Endothelial cell of umbilical vein (primary cell): ENCODE results near the gene TCF7L2.

Experiments
- EZH2 ChIP-seq: IDR thresholded peaks from 2 replicates; pipeline ENCODE4 v1.6.1; 2012; ENCODE audit warnings: borderline replicate concordance, low read depth, mild to moderate bottlenecking, moderate library complexity, low read length, inconsistent platforms; ENCODE audit not compliant: severe bottlenecking
- MYC ChIP-seq: IDR thresholded peaks from one replicate; pipeline ENCODE4 v1.6.1; 2011; ENCODE audit warnings: mild to moderate bottlenecking, low read depth, low read length
- POLR2A ChIP-seq: IDR thresholded peaks from 2 replicates; pipeline ENCODE4 v1.6.1; 2012; ENCODE audit warnings: low read depth, mild to moderate bottlenecking, control low read depth, low read length
- POLR2AphosphoS5 ChIP-seq: IDR thresholded peaks from 2 replicates; pipeline ENCODE4 v1.6.1; 2012; ENCODE audit warnings: low read depth, mild to moderate bottlenecking, control low read depth, low read length, moderate library complexity; ENCODE audit not compliant: insufficient read depth
- TF ChIP-seq, protein P1 (sequence below), 2 donors: IDR thresholded peaks; 1 replicate in 1 of 2; 2 replicates in 1 of 2; pipeline ENCODE4 v1.5.1; 2011; ENCODE audit warnings: low read length in 2 of 2, mild to moderate bottlenecking in 2 of 2, moderate library complexity in 2 of 2, control low read depth in 1 of 2, inconsistent platforms in 1 of 2, low read depth in 1 of 2; ENCODE audit not compliant: insufficient read depth in 1 of 2; ENCODE audit errors: extremely low read depth in 1 of 2
- TF ChIP-seq, protein P2 (sequence below): IDR thresholded peaks from 2 replicates; pipeline ENCODE4 v1.6.1; 2011; ENCODE audit not compliant: insufficient read depth, insufficient read length

DNA sequence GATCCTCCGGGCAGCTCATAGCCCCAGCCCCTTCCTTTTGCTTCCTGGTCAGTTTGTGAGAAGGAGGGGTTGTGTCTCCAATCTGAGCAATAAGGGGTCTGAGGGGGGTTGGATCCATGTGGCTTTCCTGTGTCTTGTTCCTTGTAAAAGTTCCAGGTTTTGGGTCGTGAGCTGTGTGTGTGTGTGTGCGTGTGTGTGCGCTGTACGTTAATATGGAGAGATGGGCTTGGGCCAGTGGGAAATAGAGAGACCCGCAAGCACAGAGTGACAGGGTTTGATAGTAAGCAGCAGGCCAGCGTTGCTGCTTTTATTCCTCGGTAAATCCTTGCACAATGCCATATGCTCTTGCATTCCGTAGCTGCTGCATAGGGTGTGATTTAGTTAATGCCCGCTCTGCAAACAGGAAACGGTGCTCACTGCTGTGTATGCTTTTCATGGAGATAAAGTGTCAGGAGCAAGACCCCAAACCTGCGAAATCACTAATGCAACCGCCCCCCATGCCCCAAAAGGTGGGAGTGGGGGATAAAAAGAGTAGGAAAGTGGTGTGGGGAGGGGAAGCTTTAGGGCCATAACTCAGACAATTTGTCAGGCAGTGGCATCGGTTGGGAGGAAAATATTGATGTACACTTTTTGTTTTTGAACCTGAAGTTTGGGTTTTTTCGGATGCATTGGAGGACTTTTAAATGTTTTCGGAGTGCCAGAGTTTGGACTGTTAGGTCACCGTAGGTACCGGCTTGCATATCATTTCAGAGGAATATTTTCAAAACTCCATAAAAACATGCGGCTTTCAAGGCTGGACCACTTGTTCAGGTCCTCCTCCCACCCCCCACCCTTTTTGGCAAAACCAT is 108.7 kb downstream of the TCF7L2 start:
- TF ChIP-seq, protein P1, sequence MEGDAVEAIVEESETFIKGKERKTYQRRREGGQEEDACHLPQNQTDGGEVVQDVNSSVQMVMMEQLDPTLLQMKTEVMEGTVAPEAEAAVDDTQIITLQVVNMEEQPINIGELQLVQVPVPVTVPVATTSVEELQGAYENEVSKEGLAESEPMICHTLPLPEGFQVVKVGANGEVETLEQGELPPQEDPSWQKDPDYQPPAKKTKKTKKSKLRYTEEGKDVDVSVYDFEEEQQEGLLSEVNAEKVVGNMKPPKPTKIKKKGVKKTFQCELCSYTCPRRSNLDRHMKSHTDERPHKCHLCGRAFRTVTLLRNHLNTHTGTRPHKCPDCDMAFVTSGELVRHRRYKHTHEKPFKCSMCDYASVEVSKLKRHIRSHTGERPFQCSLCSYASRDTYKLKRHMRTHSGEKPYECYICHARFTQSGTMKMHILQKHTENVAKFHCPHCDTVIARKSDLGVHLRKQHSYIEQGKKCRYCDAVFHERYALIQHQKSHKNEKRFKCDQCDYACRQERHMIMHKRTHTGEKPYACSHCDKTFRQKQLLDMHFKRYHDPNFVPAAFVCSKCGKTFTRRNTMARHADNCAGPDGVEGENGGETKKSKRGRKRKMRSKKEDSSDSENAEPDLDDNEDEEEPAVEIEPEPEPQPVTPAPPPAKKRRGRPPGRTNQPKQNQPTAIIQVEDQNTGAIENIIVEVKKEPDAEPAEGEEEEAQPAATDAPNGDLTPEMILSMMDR (IDR thresholded peaks at IDR 0.05; ENCODE audit: extremely low read depth in 1 of 2, insufficient read depth in 1 of 2, low read depth in 1 of 2, low read length in 2 of 2), result no peak
- TF ChIP-seq POLR2AphosphoS5 (no peak), MYC (no peak), EZH2 (no peak), POLR2A (no peak)
- TF ChIP-seq, protein P2, sequence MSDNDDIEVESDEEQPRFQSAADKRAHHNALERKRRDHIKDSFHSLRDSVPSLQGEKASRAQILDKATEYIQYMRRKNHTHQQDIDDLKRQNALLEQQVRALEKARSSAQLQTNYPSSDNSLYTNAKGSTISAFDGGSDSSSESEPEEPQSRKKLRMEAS, result no peak
